Endothelial cell of umbilical vein (primary cell): ENCODE measurements around the gene CCDC146. TPM values are rescaled to one million over a fixed set of nuclear protein-coding genes. Genes with fewer than 3 reads are reported as not detected.
"Not testable (repeated sequence)": the region's sequence is repeated elsewhere in the genome, so short reads cannot be mapped to it uniquely, and the experiment has no call there.

ENCODE experiments used
- BruUV-seq: library from RNA; stranded (reverse); fragments of 400-500 nt; replicated peaks from 2 replicates; lab custom pipeline; 2021; lab: Mats Ljungman, UMichigan
- CTCF ChIA-PET: fragments of 300-600, 350-600 bp; sonication (Branson Sonifier 250); formaldehyde crosslinking; loops from one replicate; lab custom pipeline; 2021; ENCODE audit warnings: antibody characterized with exemption, inconsistent platforms; lab: Charles Lee
- POLR2A ChIA-PET: fragments of 300-600, 350-600 bp; sonication (Branson Sonifier 250); formaldehyde crosslinking; loops from one replicate; lab custom pipeline; 2021; ENCODE audit warnings: antibody characterized with exemption, inconsistent platforms; lab: Charles Lee
- DNase-seq: peaks from one replicate; pipeline ENCODE4 v3.0.0-alpha.2; 2011; ENCODE audit warnings: low read depth, low spot score
- FAIRE-seq: peaks from 2 replicates; lab custom pipeline; 2011; peaks lifted over from hg19 to GRCh38; lab: Jason Lieb, UNC
- H2AFZ ChIP-seq: 2 replicates; pipeline ENCODE4 v1.6.0; 2012; ENCODE audit warnings: low read depth, low read length, control low read depth, inconsistent platforms
- H3K27ac ChIP-seq: 2 replicates; pipeline ENCODE4 v1.5.1; 2011; ENCODE audit warnings: low read depth, mild to moderate bottlenecking, control low read depth, low read length, moderate library complexity; ENCODE audit not compliant: insufficient read depth
- H3K27me3 ChIP-seq, 2 experiments: 2 replicates each; pipeline versions ENCODE4 v1.6.0 to v1.6.1; 2011; ENCODE audit warnings: low read length in 2 of 2, mixed read lengths in 1 of 2; ENCODE audit not compliant: control insufficient read depth in 2 of 2, insufficient read depth in 2 of 2
- H3K36me3 ChIP-seq, 2 experiments: 2 replicates in 1 of 2; 3 replicates in 1 of 2; pipeline ENCODE4 v1.5.1; 2011; ENCODE audit warnings: low read length in 2 of 2, mild to moderate bottlenecking in 1 of 2, moderate library complexity in 1 of 2; ENCODE audit not compliant: control insufficient read depth in 2 of 2, insufficient read depth in 2 of 2; ENCODE audit errors: extremely low read depth in 1 of 2
- H3K4me1 ChIP-seq: 3 replicates; pipeline ENCODE4 v1.5.1; 2011; ENCODE audit warnings: mild to moderate bottlenecking, low read length; ENCODE audit not compliant: control insufficient read depth, insufficient read depth; ENCODE audit errors: extremely low read depth
- H3K4me2 ChIP-seq: 2 replicates; pipeline ENCODE4 v1.6.1; 2011; ENCODE audit warnings: low read length, control low read depth, mixed read lengths; ENCODE audit not compliant: insufficient read depth
- H3K4me3 ChIP-seq, 3 experiments: fragments of 200-600 bp in 1 of 3; sonication (generic), shearing (Covaris generic) in 1 of 3; replicated peaks in 1 of 3; 2 replicates each; pipeline ENCODE4 v1.5.1; 2011 to 2016; ENCODE audit warnings: control low read depth in 3 of 3, low read length in 3 of 3, mild to moderate bottlenecking in 2 of 3, inconsistent platforms in 1 of 3, low read depth in 1 of 3, moderate library complexity in 1 of 3; ENCODE audit not compliant: insufficient read depth in 1 of 3
- H3K79me2 ChIP-seq: 2 replicates; pipeline ENCODE4 v1.6.0; 2012; ENCODE audit warnings: low read length, inconsistent platforms; ENCODE audit not compliant: control insufficient read depth, insufficient read depth
- H3K9ac ChIP-seq: replicated peaks from 2 replicates; pipeline ENCODE3; 2011; ENCODE audit warnings: low read length, control low read depth; ENCODE audit not compliant: insufficient read depth; ENCODE audit errors: extremely low read depth
- H3K9me1 ChIP-seq: replicated peaks from 3 replicates; pipeline ENCODE4 v1.6.0; 2011; ENCODE audit warnings: mild to moderate bottlenecking, low read length; ENCODE audit not compliant: control insufficient read depth, insufficient read depth; ENCODE audit errors: extremely low read depth
- H3K9me3 ChIP-seq: replicated peaks from 2 replicates; pipeline ENCODE4 v1.5.1; 2012; ENCODE audit warnings: low read length, inconsistent platforms; ENCODE audit not compliant: control insufficient read depth, insufficient read depth
- H4K20me1 ChIP-seq: replicated peaks from 2 replicates; pipeline ENCODE3; 2011; ENCODE audit warnings: mild to moderate bottlenecking, low read length; ENCODE audit not compliant: control insufficient read depth, insufficient read depth; ENCODE audit errors: extremely low read depth
- dilution Hi-C: fragments of 300-500 bp; cut with MboI; formaldehyde crosslinking; loops from one replicate; pipeline ENCODE4 v1.15.0; 2019; ENCODE audit warnings: low sequenced_read_pairs; ENCODE audit not compliant: extremely low pct_ligation_motif_present
- intact Hi-C: fragments of 100-400 bp; cut with micrococcal nuclease; formaldehyde crosslinking; loops from one replicate; pipeline ENCODE4 v1.10.0; 2022
- polyA plus RNA-seq, 4 experiments: library from polyadenylated mRNA; depleted of rRNA in 3 of 4; stranded (reverse) in 3 of 4; unstranded in 1 of 4; fragments of >200 nt; gene quantifications; 2 replicates each; pipeline versions ENCODE4 v1.2.1 to v1.2.3, GENCODE V29; 2011 to 2012; ENCODE audit warnings: missing spikeins in 1 of 4
- total RNA-seq: library from RNA; stranded (reverse); gene quantifications from 2 replicates; pipeline ENCODE4 v1.2.3, GENCODE V29; 2021

Gene CCDC146
- total and polyA plus RNA-seq, 2 donors (not counting 3 experiments of a cell fraction or from before 2014, with no cell fraction given), result 0.65 to 2.2 TPM

- FAIRE-seq, CTCF ChIA-PET, H3K4me1 ChIP-seq, intact Hi-C loops, H3K27ac ChIP-seq, POLR2A ChIA-PET, H3K9me3 ChIP-seq, DNase-seq, H3K4me2 ChIP-seq, H3K4me3 ChIP-seq, dilution Hi-C loops, H3K27me3 ChIP-seq, BruUV-seq, H3K9me1 ChIP-seq, H3K36me3 ChIP-seq, H3K79me2 ChIP-seq, H2AFZ ChIP-seq, H3K9ac ChIP-seq, H4K20me1 ChIP-seq: not testable (repeated sequence)
These were observed 16.5 kb upstream of the CCDC146 start for GRCh38 chr7:77105904-77106303.

- H3K9me3 ChIP-seq, CTCF ChIA-PET, H3K4me3 ChIP-seq, H2AFZ ChIP-seq, FAIRE-seq, H4K20me1 ChIP-seq, BruUV-seq, H3K36me3 ChIP-seq, dilution Hi-C loops, POLR2A ChIA-PET, H3K9me1 ChIP-seq, H3K79me2 ChIP-seq, H3K9ac ChIP-seq, H3K4me2 ChIP-seq, DNase-seq, H3K27ac ChIP-seq, H3K27me3 ChIP-seq, intact Hi-C loops, H3K4me1 ChIP-seq: not testable (repeated sequence)
These were observed 14.8 kb upstream of the CCDC146 start for GRCh38 chr7:77107659-77108058.

GRCh38 chr7:77108362-77108761 is 14.1 kb upstream of the CCDC146 start:
- H3K9ac ChIP-seq, POLR2A ChIA-PET, DNase-seq, H4K20me1 ChIP-seq, H3K79me2 ChIP-seq, H3K9me1 ChIP-seq, CTCF ChIA-PET, H3K27me3 ChIP-seq, BruUV-seq, H3K9me3 ChIP-seq, H3K4me1 ChIP-seq, dilution Hi-C loops, H2AFZ ChIP-seq, FAIRE-seq, H3K4me3 ChIP-seq, H3K4me2 ChIP-seq, intact Hi-C loops, H3K27ac ChIP-seq, H3K36me3 ChIP-seq: not testable (repeated sequence)

- BruUV-seq, H3K4me2 ChIP-seq, dilution Hi-C loops, H3K4me1 ChIP-seq, H3K27ac ChIP-seq, H2AFZ ChIP-seq, H3K4me3 ChIP-seq, H3K9me1 ChIP-seq, H3K36me3 ChIP-seq, H3K9me3 ChIP-seq, intact Hi-C loops, H4K20me1 ChIP-seq, H3K79me2 ChIP-seq, H3K9ac ChIP-seq, H3K27me3 ChIP-seq: not testable (repeated sequence)
- CTCF ChIA-PET, result interaction anchor here (0.6 to 1.6 kb wide), 8 partner anchors 9 to 598 kb away, joined by 3 to 25 read pairs (median 4); partner anchors contain the start of gene CCDC146
- DNase-seq, result peak; percentile 37
- POLR2A ChIA-PET, result interaction anchor here (0.6 kb wide), 1 partner anchor 10 kb away, joined by 3 read pairs; the partner anchor contains the start of gene CCDC146
- FAIRE-seq, result peak; percentile 88
These were observed 9.6 kb upstream of the CCDC146 start for GRCh38 chr7:77112719-77113306.
